IPS DF 19.7 (cell line): Measurements from ENCODE around the gene PRIM2.
"Not testable (repeated sequence)": the region's sequence is repeated elsewhere in the genome, so short reads cannot be mapped to it uniquely, and the experiment has no call there.

ENCODE experiments used
- DNase-seq: peaks from one replicate; pipeline ENCODE4 v3.0.0-alpha.2; 2013; ENCODE audit warnings: low read depth, low spot score

The PRIM2 gene

GRCh38 chr6:57365076-57365583 is 47.7 kb downstream of the PRIM2 start:
- DNase-seq, result not testable (repeated sequence)

- not testable (repeated sequence) for DNase-seq
Observed at GRCh38 chr6:57368965-57369731, 51.7 kb downstream of the PRIM2 start.

- not testable (repeated sequence) for DNase-seq
Observed at GRCh38 chr6:57371779-57372178, 54.3 kb downstream of the PRIM2 start.

- DNase-seq, result not testable (repeated sequence)
Observed at GRCh38 chr6:57374764-57375163, 57.3 kb downstream of the PRIM2 start.

- not testable (repeated sequence) for DNase-seq
Observed at GRCh38 chr6:57376083-57376482, 58.7 kb downstream of the PRIM2 start.

- not testable (repeated sequence) for DNase-seq
Observed at GRCh38 chr6:57389038-57389592, 71.7 kb downstream of the PRIM2 start.

- DNase-seq, result not testable (repeated sequence)
Observed at GRCh38 chr6:57390818-57391217, 73.4 kb downstream of the PRIM2 start.

- not testable (repeated sequence) for DNase-seq
Observed at GRCh38 chr6:57392047-57392446, 74.6 kb downstream of the PRIM2 start.

- DNase-seq, result not testable (repeated sequence)
Observed at GRCh38 chr6:57419341-57419740, 101.9 kb downstream of the PRIM2 start.

- DNase-seq, result no peak
Observed at GRCh38 chr6:57421503-57421902, 104.1 kb downstream of the PRIM2 start.

- DNase-seq, result peak; percentile 94
Observed at GRCh38 chr6:57423468-57423867, 106.0 kb downstream of the PRIM2 start.

GRCh38 chr6:57431742-57432141 is 114.3 kb downstream of the PRIM2 start:
- DNase-seq, result not testable (repeated sequence)

- DNase-seq, result no peak
Observed at GRCh38 chr6:57432157-57432556, 114.7 kb downstream of the PRIM2 start.

- DNase-seq, result no peak
Observed at GRCh38 chr6:57432919-57433684, 115.7 kb downstream of the PRIM2 start.

- not testable (repeated sequence) for DNase-seq
Observed at GRCh38 chr6:57433790-57434189, 116.4 kb downstream of the PRIM2 start.

GRCh38 chr6:57434944-57435343 is 117.5 kb downstream of the PRIM2 start:
- no peak for DNase-seq

GRCh38 chr6:57435475-57436160 is 118.2 kb downstream of the PRIM2 start:
- DNase-seq, result no peak

- not testable (repeated sequence) for DNase-seq
Observed at GRCh38 chr6:57440735-57441134, 123.3 kb downstream of the PRIM2 start.

- DNase-seq, result not testable (repeated sequence)
Observed at GRCh38 chr6:57442133-57442532, 124.7 kb downstream of the PRIM2 start.

GRCh38 chr6:57443181-57443580 is 125.8 kb downstream of the PRIM2 start:
- DNase-seq, result not testable (repeated sequence)

GRCh38 chr6:57444787-57445186 is 127.4 kb downstream of the PRIM2 start:
- not testable (repeated sequence) for DNase-seq

- DNase-seq, result not testable (repeated sequence)
Observed at GRCh38 chr6:57445379-57445778, 127.9 kb downstream of the PRIM2 start.
